Smooth muscle cell (in vitro differentiated cells): ENCODE measurements around the gene DPP8. TPM values are rescaled to one million over a fixed set of nuclear protein-coding genes. Genes with fewer than 3 reads are reported as not detected.

Experiments
- DNase-seq: peaks from one replicate; lab custom pipeline; 2025; ENCODE audit not compliant: unreplicated experiment; lab: John Stamatoyannopoulos, UW
- H2AFZ ChIP-seq: fragments of 200-600 bp; sonication (generic); 2 replicates; pipeline ENCODE4 v1.6.0; 2016; ENCODE audit warnings: antibody characterized with exemption, low read depth, mild to moderate bottlenecking
- H3F3A ChIP-seq: fragments of 200-600 bp; sonication (generic); 2 replicates; pipeline ENCODE4 v1.6.0; 2017; ENCODE audit warnings: antibody characterized with exemption, low read depth
- H3K27ac ChIP-seq: fragments of 200-600 bp; sonication (generic); 2 replicates; pipeline ENCODE4 v1.5.1; 2016; ENCODE audit warnings: low read depth, mild to moderate bottlenecking
- H3K27me3 ChIP-seq: fragments of 200-600 bp; sonication (generic); 2 replicates; pipeline ENCODE4 v1.6.1; 2016; ENCODE audit warnings: low read depth, mild to moderate bottlenecking
- H3K36me3 ChIP-seq: fragments of 200-600 bp; sonication (generic); 2 replicates; pipeline ENCODE4 v1.5.1; 2016; ENCODE audit warnings: low read depth
- H3K4me1 ChIP-seq: fragments of 200-600 bp; sonication (generic); 2 replicates; pipeline ENCODE4 v1.5.1; 2016; ENCODE audit warnings: low read depth
- H3K4me2 ChIP-seq: fragments of 200-600 bp; sonication (generic); 2 replicates; pipeline ENCODE4 v1.6.0; 2016; ENCODE audit warnings: mild to moderate bottlenecking
- H3K4me3 ChIP-seq: fragments of 200-600 bp; sonication (generic); 2 replicates; pipeline ENCODE4 v1.5.1; 2016; ENCODE audit warnings: mild to moderate bottlenecking
- H3K79me2 ChIP-seq: fragments of 200-600 bp; sonication (generic); 2 replicates; pipeline ENCODE4 v1.6.0; 2016; ENCODE audit warnings: low read depth, mild to moderate bottlenecking
- H3K9ac ChIP-seq: fragments of 200-600 bp; sonication (generic); 2 replicates; pipeline ENCODE4 v1.6.0; 2016; ENCODE audit warnings: low read depth
- H3K9me3 ChIP-seq: fragments of 200-600 bp; sonication (generic); replicated peaks from 2 replicates; pipeline ENCODE4 v1.5.1; 2016; ENCODE audit warnings: low read depth
- H4K20me1 ChIP-seq: fragments of 200-600 bp; sonication (generic); 2 replicates; pipeline ENCODE4 v1.6.0; 2016; ENCODE audit warnings: low read depth
- CTCF ChIP-seq: fragments of 200-600 bp; sonication (generic); IDR thresholded peaks from 2 replicates; pipeline ENCODE4 v1.5.1; 2017; ENCODE audit warnings: borderline replicate concordance, mild to moderate bottlenecking, antibody characterized with exemption; ENCODE audit not compliant: insufficient read depth, poor library complexity, severe bottlenecking
- whole genome bisulfite sequencing: methylation state at CpG from one replicate; pipeline ENCODE4 v1.1.7; 2016; ENCODE audit warnings: low lambda C conversion rate; 5-methylcytosine and 5-hydroxymethylcytosine counted together
- polyA plus RNA-seq: library from polyadenylated mRNA; unstranded; fragments of >200 nt; fragmentation: Nextera tagmentation; extraction: Ambion mirVana; gene quantifications from 2 replicates; pipeline ENCODE4 v1.2.1, GENCODE V29; 2016
- total RNA-seq: library from RNA; depleted of rRNA; stranded (reverse); fragments of >200 nt; gene quantifications from 2 replicates; pipeline ENCODE4 v1.2.3, GENCODE V29; 2014

The DPP8 gene
- total and polyA plus RNA-seq, 2 experiments from 2014 or later: 30.2 to 30.8 TPM

- Histone ChIP-seq H3F3A (peaks cover 25% of the 10 kb centered on the region), H3K79me2 (peaks cover 58% of the 10 kb centered on the region), H2AFZ (no peak overlapping the region), H3K36me3 (no peaks in the 10 kb centered on the region), H3K9ac (peak overlapping the region; percentile 30), H3K27me3 (no peaks in the 10 kb centered on the region), H3K9me3 (no peaks in the 10 kb centered on the region), H3K4me2 (peak overlapping the region; percentile 61), H3K27ac (peak overlapping the region; percentile 90), H4K20me1 (peaks cover 20% of the 10 kb centered on the region), H3K4me3 (no peak overlapping the region), H3K4me1 (peaks cover 64% of the 10 kb centered on the region)
- no peak for DNase-seq
- 20% methylated on average over 8 of the region's 8 CpGs for whole genome bisulfite sequencing
- TF ChIP-seq CTCF: no peak
Measured at GRCh38 chr15:65416845-65417416, 100.6 kb downstream of the DPP8 start.

- H3K4me2 ChIP-seq: peak overlapping the region; percentile 77
- peak overlapping the region; percentile 10 for H3K4me3 ChIP-seq
- peak overlapping the region; percentile 22 for H3K9ac ChIP-seq
- no peak for TF ChIP-seq CTCF
- H2AFZ ChIP-seq: no peak overlapping the region
- no peaks in the 10 kb centered on the region for H3K27me3 ChIP-seq
- H3K36me3 ChIP-seq: no peaks in the 10 kb centered on the region
- DNase-seq: no peak
- H3K4me1 ChIP-seq: peaks cover 71% of the 10 kb centered on the region
- H3K27ac ChIP-seq: peak overlapping the region; percentile 90
- peaks cover 27% of the 10 kb centered on the region for H4K20me1 ChIP-seq
- H3K9me3 ChIP-seq: no peaks in the 10 kb centered on the region
- H3K79me2 ChIP-seq: peaks cover 63% of the 10 kb centered on the region
- WGBS: 14% methylated on average over 14 of the region's 14 CpGs
- peaks cover 13% of the 10 kb centered on the region for H3F3A ChIP-seq
Measured at GRCh38 chr15:65414841-65415621, 102.5 kb downstream of the DPP8 start.

- H3K4me2 ChIP-seq: no peak overlapping the region
- H3K27ac ChIP-seq: no peak overlapping the region
Measured at GRCh38 chr15:65413760-65414144, 103.7 kb downstream of the DPP8 start.

More at GRCh38 chr15:65413760-65414144, 103.7 kb downstream of the DPP8 start:
- Histone ChIP-seq H4K20me1 (peaks cover 27% of the 10 kb centered on the region), H3K27me3 (no peaks in the 10 kb centered on the region), H3K9ac (no peak overlapping the region), H3K36me3 (no peaks in the 10 kb centered on the region), H3K4me1 (peaks cover 64% of the 10 kb centered on the region), H3K79me2 (peaks cover 51% of the 10 kb centered on the region), H2AFZ (no peak overlapping the region), H3K4me3 (no peak overlapping the region), H3F3A (peaks cover 17% of the 10 kb centered on the region), H3K9me3 (no peaks in the 10 kb centered on the region)
- WGBS: 92% methylated on average over 6 of the region's 6 CpGs
- DNase-seq: no peak
- TF ChIP-seq CTCF: no peak
